Fibroblast of lung (primary cell): Measurements from ENCODE around the gene CTAG2.
"Not testable (repeated sequence)": the region's sequence is repeated elsewhere in the genome, so short reads cannot be mapped to it uniquely, and the experiment has no call there.

Experiments
- EZH2 ChIP-seq: IDR thresholded peaks from 2 replicates; pipeline ENCODE4 v1.5.1; 2012; ENCODE audit warnings: low read length, control low read depth, mild to moderate bottlenecking; ENCODE audit errors: missing control alignments
- TF ChIP-seq, protein P1 (sequence below), 2 donors: IDR thresholded peaks in 1 of 2; conservative IDR thresholded peaks in 1 of 2; 1 replicate in 1 of 2; 2 replicates in 1 of 2; pipeline ENCODE4 v1.5.1; 2011 to 2012; ENCODE audit warnings: low read length in 2 of 2, control low read depth in 1 of 2, inconsistent platforms in 1 of 2, low read depth in 1 of 2, mild to moderate bottlenecking in 1 of 2

DNA sequence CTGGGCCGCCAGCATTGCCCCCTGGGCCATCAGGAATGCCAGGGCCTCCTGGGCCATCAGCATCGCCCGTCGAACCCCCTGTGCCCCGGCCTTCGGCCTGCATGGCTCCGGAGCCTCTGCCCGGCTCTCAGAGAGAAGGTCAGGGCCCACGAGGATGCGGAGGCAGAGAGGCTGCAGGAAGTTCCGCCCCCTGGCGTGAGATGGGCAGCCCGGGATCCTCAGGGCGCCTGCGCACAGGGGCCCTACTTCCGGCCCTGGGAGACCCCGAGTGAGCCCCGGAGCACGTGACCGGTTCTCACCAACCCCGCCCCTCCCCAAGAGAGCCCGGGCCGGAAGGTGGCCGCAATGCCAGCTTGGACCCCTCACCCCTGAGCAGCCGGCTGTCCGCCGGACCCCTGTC is at the start of gene CTAG2:
- TF ChIP-seq, protein P1, sequence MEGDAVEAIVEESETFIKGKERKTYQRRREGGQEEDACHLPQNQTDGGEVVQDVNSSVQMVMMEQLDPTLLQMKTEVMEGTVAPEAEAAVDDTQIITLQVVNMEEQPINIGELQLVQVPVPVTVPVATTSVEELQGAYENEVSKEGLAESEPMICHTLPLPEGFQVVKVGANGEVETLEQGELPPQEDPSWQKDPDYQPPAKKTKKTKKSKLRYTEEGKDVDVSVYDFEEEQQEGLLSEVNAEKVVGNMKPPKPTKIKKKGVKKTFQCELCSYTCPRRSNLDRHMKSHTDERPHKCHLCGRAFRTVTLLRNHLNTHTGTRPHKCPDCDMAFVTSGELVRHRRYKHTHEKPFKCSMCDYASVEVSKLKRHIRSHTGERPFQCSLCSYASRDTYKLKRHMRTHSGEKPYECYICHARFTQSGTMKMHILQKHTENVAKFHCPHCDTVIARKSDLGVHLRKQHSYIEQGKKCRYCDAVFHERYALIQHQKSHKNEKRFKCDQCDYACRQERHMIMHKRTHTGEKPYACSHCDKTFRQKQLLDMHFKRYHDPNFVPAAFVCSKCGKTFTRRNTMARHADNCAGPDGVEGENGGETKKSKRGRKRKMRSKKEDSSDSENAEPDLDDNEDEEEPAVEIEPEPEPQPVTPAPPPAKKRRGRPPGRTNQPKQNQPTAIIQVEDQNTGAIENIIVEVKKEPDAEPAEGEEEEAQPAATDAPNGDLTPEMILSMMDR (conservative IDR thresholded peaks at IDR 0.05 in 1 of 2, IDR thresholded peaks at IDR 0.05 in 1 of 2; ENCODE audit: low read depth in 1 of 2, low read length in 2 of 2): not testable (repeated sequence)
- TF ChIP-seq EZH2: not testable (repeated sequence)
